Measurements from ENCODE around the gene IAH1.

Gene IAH1

GRCh38 chr2:9474361-9475057, at the start of gene IAH1:
TSS of gene IAH1 (plus strand) at chr2:9474551. CDS start at chr2:9474567, 16 bp downstream.
- Histone ChIP-seq H3K27ac (ENCODE audit: low read depth, low read length) (peak within 1 kb of the TSS; percentile 81), H3K27me3 (ENCODE audit: control insufficient read depth in 1 of 2, insufficient read depth in 2 of 2, low read length in 2 of 2) (no peaks in the 10 kb centered on the region), H3K4me1 (ENCODE audit: control insufficient read depth in 1 of 2, insufficient read depth in 2 of 2, low read length in 2 of 2) (peaks cover 8 to 23% of the 10 kb centered on the region in 2 donors), H3K9me3 (ENCODE audit: control insufficient read depth in 1 of 2, low read length in 2 of 2) (no peaks in the 10 kb centered on the region), H3K4me3 (ENCODE audit: low read depth in 1 of 2, low read length in 2 of 2) (peak within 1 kb of the TSS; percentile 69 to 78), H3K9ac (ENCODE audit: low read depth in 1 of 2, low read length in 2 of 2) (peak within 1 kb of the TSS; percentile 81 to 83), H3K36me3 (ENCODE audit: control insufficient read depth in 1 of 2, insufficient read depth in 2 of 2, low read length in 2 of 2) (peaks cover 5 to 13% of the 10 kb centered on the region in 2 donors)

DNA sequence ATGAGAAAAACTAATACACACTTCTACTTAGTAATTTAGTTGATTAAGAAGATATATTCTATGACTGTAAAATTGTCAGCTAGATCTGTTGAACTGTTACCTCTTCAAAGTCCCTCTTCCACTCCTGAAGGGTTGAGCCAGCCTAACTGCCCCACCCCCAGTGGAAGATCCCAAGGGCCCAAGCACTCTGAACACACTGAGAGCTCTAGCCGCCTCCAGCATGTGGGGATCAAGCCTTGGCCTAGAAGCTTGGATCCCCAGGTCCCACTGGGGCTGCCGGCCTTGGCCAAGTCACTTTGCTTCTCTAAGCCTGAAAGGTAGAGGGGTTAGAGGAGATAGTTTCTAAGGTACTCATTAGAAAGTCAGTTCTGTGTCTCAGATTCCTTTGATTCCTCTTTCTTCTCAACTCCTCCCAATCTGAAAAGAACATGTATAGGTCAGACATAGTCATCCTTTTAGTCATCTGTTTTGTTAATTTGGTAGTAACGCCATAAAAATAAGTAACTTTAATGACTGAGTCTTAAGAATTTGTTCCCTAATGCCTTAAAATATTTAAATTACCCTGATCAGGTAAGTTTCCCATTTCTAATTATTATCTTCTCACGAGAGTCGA, 45.3 kb upstream of the IAH1 start:
- Histone ChIP-seq H3K27ac (ENCODE audit: low read depth, low read length) (no peak overlapping the region), H3K36me3 (ENCODE audit: control insufficient read depth in 1 of 2, insufficient read depth in 2 of 2, low read length in 2 of 2) (peaks cover 21 to 45% of the 10 kb centered on the region in 2 donors), H3K9me3 (ENCODE audit: control insufficient read depth in 1 of 2, low read length in 2 of 2) (no peaks in the 10 kb centered on the region), H3K4me3 (ENCODE audit: low read depth in 1 of 2, low read length in 2 of 2) (no peak overlapping the region), H3K4me1 (ENCODE audit: control insufficient read depth in 1 of 2, insufficient read depth in 2 of 2, low read length in 2 of 2) (peaks cover 10 to 11% of the 10 kb centered on the region in 2 donors), H3K9ac (ENCODE audit: low read depth in 1 of 2, low read length in 2 of 2) (no peak overlapping the region), H3K27me3 (ENCODE audit: control insufficient read depth in 1 of 2, insufficient read depth in 2 of 2, low read length in 2 of 2) (no peaks in the 10 kb centered on the region)

DNA sequence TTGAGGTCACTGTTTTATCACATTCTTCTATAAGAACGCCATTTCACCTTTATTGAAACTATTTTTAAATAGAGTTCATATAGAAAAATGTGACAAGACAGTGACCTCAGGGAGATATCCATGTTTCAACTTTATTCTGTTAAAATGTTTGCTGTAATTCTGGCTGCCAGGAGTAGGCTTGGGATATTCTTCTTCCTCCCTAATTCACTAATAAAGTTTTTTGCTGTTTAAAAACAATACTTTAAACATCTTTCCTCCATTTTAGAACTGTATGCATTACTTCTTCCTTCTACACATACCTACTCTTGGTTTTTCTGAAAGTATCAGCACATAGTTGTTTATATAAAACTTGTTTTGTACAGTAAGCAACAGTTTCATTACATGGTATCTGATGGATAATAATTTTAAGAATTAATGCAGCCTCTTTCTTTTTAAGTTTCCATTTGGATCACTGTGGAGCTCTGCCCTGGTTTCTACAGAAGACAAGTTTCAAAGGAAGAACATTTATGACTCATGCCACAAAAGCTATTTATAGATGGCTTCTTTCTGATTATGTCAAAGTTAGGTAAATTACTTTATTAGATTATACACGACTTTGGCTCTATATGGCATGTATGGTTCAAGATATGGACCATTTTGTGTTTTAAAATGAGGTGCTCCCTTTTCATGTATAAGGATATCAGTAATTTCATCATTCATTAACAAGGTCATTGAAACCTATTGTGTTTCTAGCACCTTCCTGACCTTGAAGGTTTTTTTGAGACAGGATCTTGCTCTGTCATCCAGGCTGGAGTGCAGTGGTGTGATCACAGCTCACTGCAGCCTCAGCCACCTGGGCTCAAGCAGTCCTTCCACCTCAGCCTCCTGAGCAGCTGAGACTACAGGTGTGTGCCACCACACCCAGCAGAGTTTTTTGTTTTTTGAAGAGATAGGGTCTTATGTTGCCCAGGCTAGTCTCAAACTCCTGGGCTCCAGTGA, 43.7 kb upstream of the IAH1 start:
- no peak overlapping the region for H3K4me3 ChIP-seq (ENCODE audit: low read depth in 1 of 2, low read length in 2 of 2)
- H3K27me3 ChIP-seq (ENCODE audit: control insufficient read depth in 1 of 2, insufficient read depth in 2 of 2, low read length in 2 of 2), result no peaks in the 10 kb centered on the region
- H3K36me3 ChIP-seq (ENCODE audit: control insufficient read depth in 1 of 2, insufficient read depth in 2 of 2, low read length in 2 of 2), result peaks cover 21 to 52% of the 10 kb centered on the region in 2 donors
- no peak overlapping the region for H3K9ac ChIP-seq (ENCODE audit: low read depth in 1 of 2, low read length in 2 of 2)
- H3K27ac ChIP-seq (ENCODE audit: low read depth, low read length), result no peak overlapping the region
- H3K9me3 ChIP-seq (ENCODE audit: control insufficient read depth in 1 of 2, low read length in 2 of 2), result no peaks in the 10 kb centered on the region
- H3K4me1 ChIP-seq (ENCODE audit: control insufficient read depth in 1 of 2, insufficient read depth in 2 of 2, low read length in 2 of 2), result no peaks in the 10 kb centered on the region

DNA sequence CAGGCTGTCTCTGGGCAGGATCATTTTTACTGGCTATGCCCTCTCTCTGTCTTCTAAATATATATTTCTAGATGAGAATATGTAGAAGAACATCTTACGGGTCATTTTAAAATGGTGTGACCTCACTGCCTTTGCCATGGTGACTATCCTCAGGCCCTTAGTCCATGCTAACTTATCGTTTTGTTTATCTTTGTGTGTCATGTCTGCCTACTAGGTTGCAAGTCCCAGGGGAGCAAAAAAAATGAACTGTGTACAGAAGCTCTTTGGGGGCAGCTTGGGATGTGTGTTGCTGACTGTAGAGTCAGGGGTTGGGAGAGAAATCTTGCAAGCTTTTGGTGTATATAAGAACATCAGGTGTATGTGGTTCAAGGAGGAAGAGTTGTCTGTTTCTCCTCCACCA, 39.9 kb upstream of the IAH1 start:
- no peak overlapping the region for H3K9ac ChIP-seq (ENCODE audit: low read depth in 1 of 2, low read length in 2 of 2)
- H3K36me3 ChIP-seq (ENCODE audit: control insufficient read depth in 1 of 2, insufficient read depth in 2 of 2, low read length in 2 of 2), result peaks cover 36 to 64% of the 10 kb centered on the region in 2 donors
- H3K4me3 ChIP-seq (ENCODE audit: low read depth in 1 of 2, low read length in 2 of 2), result no peak overlapping the region
- no peaks in the 10 kb centered on the region for H3K4me1 ChIP-seq (ENCODE audit: control insufficient read depth in 1 of 2, insufficient read depth in 2 of 2, low read length in 2 of 2)
- no peaks in the 10 kb centered on the region for H3K27me3 ChIP-seq (ENCODE audit: control insufficient read depth in 1 of 2, insufficient read depth in 2 of 2, low read length in 2 of 2)
- H3K27ac ChIP-seq (ENCODE audit: low read depth, low read length), result no peak overlapping the region
- H3K9me3 ChIP-seq (ENCODE audit: control insufficient read depth in 1 of 2, low read length in 2 of 2), result no peaks in the 10 kb centered on the region

GRCh38 chr2:9439536-9439935, 34.8 kb upstream of the IAH1 start:
- Histone ChIP-seq H3K4me1 (ENCODE audit: control insufficient read depth in 1 of 2, insufficient read depth in 2 of 2, low read length in 2 of 2) (no peaks in the 10 kb centered on the region), H3K9me3 (ENCODE audit: control insufficient read depth in 1 of 2, low read length in 2 of 2) (no peaks in the 10 kb centered on the region), H3K4me3 (ENCODE audit: low read depth in 1 of 2, low read length in 2 of 2) (no peak overlapping the region), H3K27ac (ENCODE audit: low read depth, low read length) (no peak overlapping the region), H3K36me3 (ENCODE audit: control insufficient read depth in 1 of 2, insufficient read depth in 2 of 2, low read length in 2 of 2) (peaks cover 31 to 59% of the 10 kb centered on the region in 2 donors), H3K9ac (ENCODE audit: low read depth in 1 of 2, low read length in 2 of 2) (no peak overlapping the region), H3K27me3 (ENCODE audit: control insufficient read depth in 1 of 2, insufficient read depth in 2 of 2, low read length in 2 of 2) (no peaks in the 10 kb centered on the region)

DNA sequence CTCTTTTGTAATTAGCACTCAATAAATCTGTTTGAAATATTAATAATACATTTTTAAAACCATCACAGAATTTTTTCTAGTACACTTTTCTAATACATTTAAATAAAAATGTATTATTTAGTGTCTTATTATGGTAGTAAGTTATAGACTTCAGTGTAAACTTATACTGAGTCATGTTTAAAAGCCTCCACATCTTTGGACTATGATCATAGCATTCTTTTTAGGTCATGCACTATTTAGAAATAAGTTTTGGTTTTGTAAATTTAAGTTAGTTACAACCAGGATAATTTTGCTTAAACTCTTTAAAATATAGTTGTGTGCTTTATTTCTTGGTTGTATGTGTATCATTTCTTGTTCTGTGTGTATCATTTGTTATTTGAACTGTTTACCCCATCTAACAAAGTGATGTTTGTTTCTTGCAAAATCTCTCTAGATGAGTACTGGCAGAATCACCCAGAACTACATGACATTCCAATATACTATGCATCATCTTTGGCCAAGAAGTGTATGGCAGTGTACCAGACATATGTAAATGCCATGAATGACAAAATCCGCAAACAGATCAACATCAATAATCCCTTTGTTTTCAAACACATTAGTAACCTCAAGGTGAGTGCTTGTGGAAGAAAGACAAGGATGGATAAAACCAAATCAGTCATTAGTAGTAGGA, 34.2 kb upstream of the IAH1 start:
- Histone ChIP-seq H3K36me3 (ENCODE audit: control insufficient read depth in 1 of 2, insufficient read depth in 2 of 2, low read length in 2 of 2) (peaks cover 34 to 60% of the 10 kb centered on the region in 2 donors), H3K9ac (ENCODE audit: low read depth in 1 of 2, low read length in 2 of 2) (no peak overlapping the region), H3K27ac (ENCODE audit: low read depth, low read length) (no peak overlapping the region), H3K4me1 (ENCODE audit: control insufficient read depth in 1 of 2, insufficient read depth in 2 of 2, low read length in 2 of 2) (no peaks in the 10 kb centered on the region), H3K4me3 (ENCODE audit: low read depth in 1 of 2, low read length in 2 of 2) (no peak overlapping the region), H3K9me3 (ENCODE audit: control insufficient read depth in 1 of 2, low read length in 2 of 2) (no peaks in the 10 kb centered on the region), H3K27me3 (ENCODE audit: control insufficient read depth in 1 of 2, insufficient read depth in 2 of 2, low read length in 2 of 2) (no peaks in the 10 kb centered on the region)

- Histone ChIP-seq H3K9ac (ENCODE audit: low read depth in 1 of 2, low read length in 2 of 2) (no peak overlapping the region), H3K36me3 (ENCODE audit: control insufficient read depth in 1 of 2, insufficient read depth in 2 of 2, low read length in 2 of 2) (peaks cover 32 to 64% of the 10 kb centered on the region in 2 donors), H3K4me1 (ENCODE audit: control insufficient read depth in 1 of 2, insufficient read depth in 2 of 2, low read length in 2 of 2) (no peaks in the 10 kb centered on the region), H3K27ac (ENCODE audit: low read depth, low read length) (no peak overlapping the region), H3K9me3 (ENCODE audit: control insufficient read depth in 1 of 2, low read length in 2 of 2) (no peaks in the 10 kb centered on the region), H3K27me3 (ENCODE audit: control insufficient read depth in 1 of 2, insufficient read depth in 2 of 2, low read length in 2 of 2) (no peaks in the 10 kb centered on the region), H3K4me3 (ENCODE audit: low read depth in 1 of 2, low read length in 2 of 2) (no peak overlapping the region)
Observed at GRCh38 chr2:9441556-9441955, 32.8 kb upstream of the IAH1 start.

GRCh38 chr2:9443526-9443925, 30.8 kb upstream of the IAH1 start:
- no peak overlapping the region for H3K9ac ChIP-seq (ENCODE audit: low read depth in 1 of 2, low read length in 2 of 2)
- no peaks in the 10 kb centered on the region for H3K4me1 ChIP-seq (ENCODE audit: control insufficient read depth in 1 of 2, insufficient read depth in 2 of 2, low read length in 2 of 2)
- H3K27ac ChIP-seq (ENCODE audit: low read depth, low read length), result no peak overlapping the region
- peaks cover 22 to 61% of the 10 kb centered on the region in 2 donors for H3K36me3 ChIP-seq (ENCODE audit: control insufficient read depth in 1 of 2, insufficient read depth in 2 of 2, low read length in 2 of 2)
- H3K9me3 ChIP-seq (ENCODE audit: control insufficient read depth in 1 of 2, low read length in 2 of 2), result no peaks in the 10 kb centered on the region
- H3K4me3 ChIP-seq (ENCODE audit: low read depth in 1 of 2, low read length in 2 of 2), result no peak overlapping the region
- H3K27me3 ChIP-seq (ENCODE audit: control insufficient read depth in 1 of 2, insufficient read depth in 2 of 2, low read length in 2 of 2), result no peaks in the 10 kb centered on the region

DNA sequence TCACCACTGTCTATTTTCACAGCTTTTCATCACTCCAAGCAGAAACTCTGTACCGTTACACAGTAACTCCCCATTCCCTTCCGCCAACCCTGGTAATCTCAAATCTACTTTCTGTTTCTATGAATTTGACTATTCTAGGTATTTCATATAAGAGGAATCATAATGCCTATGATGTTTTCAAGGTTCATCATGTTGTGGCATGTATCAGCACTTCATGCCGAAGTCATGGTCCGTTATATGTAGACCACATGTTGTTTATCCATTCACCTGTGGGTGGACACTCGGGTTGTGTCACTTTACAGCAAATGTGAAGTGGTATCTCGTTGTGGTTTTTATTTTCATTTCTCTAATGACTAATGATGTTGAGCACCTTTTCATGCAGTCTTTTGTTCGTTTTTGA, 29.3 kb upstream of the IAH1 start:
- H3K4me1 ChIP-seq (ENCODE audit: control insufficient read depth in 1 of 2, insufficient read depth in 2 of 2, low read length in 2 of 2), result no peaks in the 10 kb centered on the region
- no peak overlapping the region for H3K27ac ChIP-seq (ENCODE audit: low read depth, low read length)
- H3K36me3 ChIP-seq (ENCODE audit: control insufficient read depth in 1 of 2, insufficient read depth in 2 of 2, low read length in 2 of 2), result peaks cover 22 to 61% of the 10 kb centered on the region in 2 donors

More for the DNA sequence above, 29.3 kb upstream of the IAH1 start:
- no peaks in the 10 kb centered on the region for H3K27me3 ChIP-seq (ENCODE audit: control insufficient read depth in 1 of 2, insufficient read depth in 2 of 2, low read length in 2 of 2)
- no peak overlapping the region for H3K9ac ChIP-seq (ENCODE audit: low read depth in 1 of 2, low read length in 2 of 2)
- H3K4me3 ChIP-seq (ENCODE audit: low read depth in 1 of 2, low read length in 2 of 2), result no peak overlapping the region
- no peaks in the 10 kb centered on the region for H3K9me3 ChIP-seq (ENCODE audit: control insufficient read depth in 1 of 2, low read length in 2 of 2)
